ENCODE data around the gene FAM114A1. TPM values are rescaled to one million over a fixed set of nuclear protein-coding genes. Genes with fewer than 3 reads are reported as not detected.

Gene FAM114A1
- total RNA-seq, 1 donor from 2014 or later: 41.6 TPM

DNA sequence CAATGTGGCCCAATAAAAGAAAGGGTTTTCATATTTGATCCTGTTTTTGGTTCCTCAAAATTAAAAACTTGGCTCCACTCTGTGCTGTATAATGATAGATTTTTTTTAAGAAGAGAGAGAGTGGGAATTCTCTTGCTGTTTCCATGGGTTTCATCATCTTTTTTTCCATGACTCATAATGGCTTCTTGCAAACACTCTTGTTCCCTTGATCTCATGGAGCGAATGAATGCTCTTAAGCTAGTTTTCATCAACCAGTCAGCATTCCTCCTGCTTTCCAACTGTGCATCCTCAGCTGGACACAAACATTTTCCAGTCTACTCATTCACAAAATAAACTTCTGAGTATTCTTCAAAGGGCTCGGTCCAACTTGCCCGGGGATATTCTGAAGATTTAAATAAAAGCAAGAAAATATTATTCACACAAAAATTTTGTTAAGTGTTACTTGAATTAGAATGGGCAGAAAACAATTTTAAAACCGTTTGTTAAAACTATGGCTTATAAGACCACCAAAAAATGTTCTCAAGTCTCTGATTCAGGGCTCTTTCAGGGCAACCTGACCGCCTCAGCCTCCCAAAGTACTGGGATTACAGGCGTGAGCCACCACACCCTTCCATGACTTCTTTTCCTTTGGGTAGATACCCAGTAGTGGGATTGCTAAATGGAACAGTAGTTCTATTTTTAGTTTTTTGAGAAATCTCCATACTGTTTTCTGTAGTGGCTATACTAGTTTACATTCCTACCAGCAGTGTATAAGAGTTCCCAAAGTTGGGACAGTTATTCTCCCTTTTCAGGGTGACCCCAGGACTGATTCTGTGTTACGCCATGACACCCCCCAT is 99.9 kb downstream of the FAM114A1 start:
- Histone ChIP-seq H3K4me3 (no peak overlapping the region), H3K9me3 (no peaks in the 10 kb centered on the region), H3K27ac (no peak overlapping the region), H3K27me3 (ENCODE audit: low read depth) (no peaks in the 10 kb centered on the region), H3K4me1 (no peaks in the 10 kb centered on the region), H3K36me3 (no peaks in the 10 kb centered on the region)
- ATAC-seq (peak in 1 of 2 donors; percentile 64), DNase-seq (no peak)
- TF ChIP-seq, protein P1, sequence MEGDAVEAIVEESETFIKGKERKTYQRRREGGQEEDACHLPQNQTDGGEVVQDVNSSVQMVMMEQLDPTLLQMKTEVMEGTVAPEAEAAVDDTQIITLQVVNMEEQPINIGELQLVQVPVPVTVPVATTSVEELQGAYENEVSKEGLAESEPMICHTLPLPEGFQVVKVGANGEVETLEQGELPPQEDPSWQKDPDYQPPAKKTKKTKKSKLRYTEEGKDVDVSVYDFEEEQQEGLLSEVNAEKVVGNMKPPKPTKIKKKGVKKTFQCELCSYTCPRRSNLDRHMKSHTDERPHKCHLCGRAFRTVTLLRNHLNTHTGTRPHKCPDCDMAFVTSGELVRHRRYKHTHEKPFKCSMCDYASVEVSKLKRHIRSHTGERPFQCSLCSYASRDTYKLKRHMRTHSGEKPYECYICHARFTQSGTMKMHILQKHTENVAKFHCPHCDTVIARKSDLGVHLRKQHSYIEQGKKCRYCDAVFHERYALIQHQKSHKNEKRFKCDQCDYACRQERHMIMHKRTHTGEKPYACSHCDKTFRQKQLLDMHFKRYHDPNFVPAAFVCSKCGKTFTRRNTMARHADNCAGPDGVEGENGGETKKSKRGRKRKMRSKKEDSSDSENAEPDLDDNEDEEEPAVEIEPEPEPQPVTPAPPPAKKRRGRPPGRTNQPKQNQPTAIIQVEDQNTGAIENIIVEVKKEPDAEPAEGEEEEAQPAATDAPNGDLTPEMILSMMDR (IDR thresholded peaks at IDR 0.05): no peak
- intact Hi-C loops (cut with DNase I): no loop called here

DNA sequence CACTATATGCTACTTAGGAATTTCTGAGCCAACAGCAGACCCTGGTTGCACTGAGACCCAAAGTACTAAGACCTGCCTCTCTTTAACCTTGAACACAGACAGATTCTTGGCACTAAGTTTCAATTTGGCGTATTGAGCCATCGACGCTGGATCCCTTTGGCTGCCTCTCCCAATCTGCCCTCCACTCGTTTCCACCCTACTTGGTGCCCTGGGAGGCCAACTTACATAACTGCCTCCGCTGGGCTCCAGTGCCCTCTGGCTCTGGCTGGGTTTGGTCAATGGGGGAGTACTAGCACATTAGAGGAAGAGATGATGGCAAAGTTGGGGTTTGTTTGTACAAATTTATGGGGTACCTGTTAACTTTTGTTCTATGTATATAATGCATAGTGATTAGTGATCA is 101.1 kb downstream of the FAM114A1 start:
- H3K9me3 ChIP-seq: no peaks in the 10 kb centered on the region
- DNase-seq (no peak), ATAC-seq (no peak)
- no peaks in the 10 kb centered on the region for H3K27me3 ChIP-seq (ENCODE audit: low read depth)
- no peak overlapping the region for H3K27ac ChIP-seq
- H3K4me3 ChIP-seq: no peak overlapping the region
- intact Hi-C loops (cut with DNase I): no loop called here
- no peaks in the 10 kb centered on the region for H3K4me1 ChIP-seq
- TF ChIP-seq, protein P1 (IDR thresholded peaks at IDR 0.05): no peak
- H3K36me3 ChIP-seq: no peaks in the 10 kb centered on the region

DNA sequence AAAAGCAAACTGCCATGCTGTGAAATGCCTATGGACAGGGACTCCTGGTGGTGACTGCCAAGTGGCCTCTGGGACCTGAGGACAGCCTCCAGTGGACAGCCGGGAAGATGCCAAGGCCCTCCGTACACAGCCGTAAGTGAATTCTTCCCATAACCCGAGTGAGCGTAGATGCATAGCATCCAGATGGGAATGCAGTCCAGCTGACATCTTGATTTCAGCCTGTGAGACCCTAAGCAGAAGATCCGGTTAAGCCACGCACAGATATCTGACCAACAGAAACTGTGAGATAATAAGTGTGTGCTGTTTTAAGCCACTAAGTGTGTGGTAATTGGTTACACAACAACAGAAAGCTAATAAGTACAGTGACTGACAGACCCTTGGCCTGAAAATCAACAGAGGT is 108.7 kb downstream of the FAM114A1 start:
- no peak for ATAC-seq
- no peaks in the 10 kb centered on the region for H3K36me3 ChIP-seq

DNA sequence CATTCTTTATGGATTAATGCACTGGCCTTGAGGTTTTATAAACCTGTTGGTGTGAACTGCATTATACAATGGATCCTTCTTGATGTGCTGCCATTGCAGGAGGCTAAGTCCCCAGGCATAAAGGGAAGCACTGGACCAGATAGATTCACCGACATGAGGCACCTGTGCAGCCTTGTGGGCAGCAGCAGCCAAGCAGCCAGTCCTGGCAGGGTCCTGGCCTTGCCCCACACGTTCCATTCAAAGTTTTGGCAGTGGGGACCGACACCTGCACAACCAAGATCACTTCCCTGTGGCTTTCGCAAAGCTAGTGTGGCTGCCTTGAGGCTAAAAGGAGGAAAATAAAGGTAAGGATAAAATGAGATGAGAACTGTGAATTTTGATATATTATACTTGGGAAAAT is 111.5 kb downstream of the FAM114A1 start:
- DNase-seq: no peak
- Histone ChIP-seq H3K27me3 (ENCODE audit: low read depth) (no peaks in the 10 kb centered on the region), H3K9me3 (no peaks in the 10 kb centered on the region), H3K4me3 (no peak overlapping the region), H3K36me3 (no peaks in the 10 kb centered on the region), H3K4me1 (no peaks in the 10 kb centered on the region), H3K27ac (no peak overlapping the region)
- TF ChIP-seq, protein P1 (IDR thresholded peaks at IDR 0.05): no peak
- intact Hi-C loops (cut with DNase I): no loop called here
- ATAC-seq: no peak

More for the DNA sequence above, 108.7 kb downstream of the FAM114A1 start:
- Histone ChIP-seq H3K4me1 (no peaks in the 10 kb centered on the region), H3K27ac (no peak overlapping the region), H3K9me3 (no peaks in the 10 kb centered on the region), H3K27me3 (ENCODE audit: low read depth) (no peaks in the 10 kb centered on the region), H3K4me3 (no peak overlapping the region)
- no peak for DNase-seq
- intact Hi-C loops (cut with DNase I): no loop called here
- TF ChIP-seq, protein P1 (IDR thresholded peaks at IDR 0.05): no peak

DNA sequence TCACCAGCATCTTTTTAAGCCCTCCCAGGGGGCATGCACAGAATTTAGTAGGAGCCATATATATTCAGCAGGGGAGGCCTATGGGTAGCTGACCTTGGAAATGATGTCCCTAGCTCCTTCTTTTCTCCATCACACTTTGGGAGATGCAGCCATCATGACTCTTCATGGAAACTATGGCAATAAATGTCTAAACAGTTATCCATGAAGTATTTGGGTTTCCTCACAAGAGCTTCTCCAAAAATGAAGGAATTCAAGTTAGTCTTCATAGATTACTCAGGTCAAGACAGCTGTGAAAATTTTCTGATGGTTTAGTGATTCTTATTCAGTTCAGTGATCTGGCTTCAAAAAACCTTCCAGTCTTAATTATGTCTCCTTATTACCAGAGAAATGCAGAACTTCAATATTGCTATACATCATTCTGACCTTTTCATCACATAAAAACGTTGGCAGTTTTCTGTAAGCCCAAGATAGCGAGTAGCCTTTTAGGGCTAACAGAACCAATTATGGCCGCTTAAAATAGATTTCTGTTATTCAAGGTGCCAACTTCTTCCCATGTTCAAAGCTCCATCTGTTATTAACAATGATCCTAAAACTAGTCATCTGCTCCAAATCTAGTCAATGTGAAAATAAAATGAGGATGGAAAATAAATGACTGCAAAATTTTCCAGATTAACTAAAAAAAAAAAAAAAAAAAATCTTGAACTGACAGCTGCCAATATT is 112.1 kb downstream of the FAM114A1 start:
- no peak for DNase-seq
- Histone ChIP-seq H3K36me3 (no peaks in the 10 kb centered on the region), H3K9me3 (no peaks in the 10 kb centered on the region), H3K27me3 (ENCODE audit: low read depth) (no peaks in the 10 kb centered on the region), H3K27ac (no peak overlapping the region), H3K4me1 (no peaks in the 10 kb centered on the region), H3K4me3 (no peak overlapping the region)
- ATAC-seq: no peak
- TF ChIP-seq, protein P1 (IDR thresholded peaks at IDR 0.05): no peak
- intact Hi-C loops (cut with DNase I): no loop called here

Data from lower lobe of right lung (tissue), 2 donors.